Right lobe of liver (tissue), 6 donors: ENCODE results near the gene SPHK1. TPM values are rescaled to one million over a fixed set of nuclear protein-coding genes. Genes with fewer than 3 reads are reported as not detected.

Source experiments
- ATAC-seq, 4 donors: fragments of 200-7000 bp; cut with Tn5 transposase; one replicate each; pipeline ENCODE4 v1.9.1; 2020; ENCODE audit warnings: mild to moderate bottlenecking in 4 of 4, moderate library complexity in 4 of 4
- DNase-seq, 3 donors: peaks; one replicate each; pipeline ENCODE4 v3.0.0-alpha.2; 2020
- H3K27ac ChIP-seq, 3 donors: fragments of 200-600 bp; one replicate each; pipeline ENCODE4 v1.8.0; 2022
- H3K27me3 ChIP-seq, 2 donors: fragments of 200-600 bp; one replicate each; pipeline ENCODE4 v1.8.0; 2022
- H3K36me3 ChIP-seq, 4 donors: fragments of 200-600 bp; sonication (generic) in 1 of 4; one replicate each; pipeline versions ENCODE4 v1.5.1 to v1.8.0; 2017 to 2022; ENCODE audit warnings: control low read depth in 1 of 4
- H3K4me1 ChIP-seq, 4 donors: fragments of 200-600 bp; sonication (generic) in 1 of 4; one replicate each; pipeline versions ENCODE4 v1.5.1 to v1.8.0; 2017 to 2022; ENCODE audit warnings: control low read depth in 1 of 4
- H3K4me3 ChIP-seq, 3 donors: fragments of 200-600 bp; one replicate each; pipeline ENCODE4 v1.8.0; 2022
- H3K9me3 ChIP-seq, 4 donors: fragments of 200-600 bp; sonication (generic) in 1 of 4; one replicate each; pipeline versions ENCODE4 v1.5.1 to v1.8.0; 2017 to 2022; ENCODE audit warnings: control low read depth in 1 of 4
- POLR2A ChIP-seq: fragments of 450-650 bp; IDR thresholded peaks from one replicate; pipeline ENCODE4 v1.6.1; 2017; ENCODE audit warnings: antibody characterized with exemption, mild to moderate bottlenecking
- WGBS: methylation state at CpG from one replicate; pipeline ENCODE4 v1.1.6; 2018; ENCODE audit warnings: low coverage, low lambda C conversion rate; ENCODE audit not compliant: insufficient coverage; ENCODE audit errors: missing lambda C conversion rate; 5-methylcytosine and 5-hydroxymethylcytosine counted together
- intact Hi-C, 2 donors: fragments of 100-400 bp; cut with DNase I; formaldehyde crosslinking; loops; one replicate each; pipeline versions ENCODE4 v1.11.2 to v1.14.1; 2022
- total RNA-seq, 6 experiments: library from RNA; depleted of rRNA in 2 of 6; stranded (reverse); fragments of >200 nt in 2 of 6; fragmentation: NEBNext Ultra II Directional in 3 of 6; extraction: Animal tissue kit (Norgen Biotek cat#: 25700) in 3 of 6; gene quantifications; one replicate each; pipeline versions ENCODE4 v1.1.0 to v1.2.4, GENCODE V29; 2016 to 2023
- TF ChIP-seq, protein P1 (sequence below), 4 donors: fragments of 200-600 bp in 3 of 4; fragments of 450-650 bp in 1 of 4; IDR thresholded peaks; one replicate each; pipeline versions ENCODE4 v1.5.1 to v1.8.0; 2016 to 2022; ENCODE audit warnings: antibody characterized with exemption in 4 of 4, mild to moderate bottlenecking in 2 of 4
- donor health status: DM: no; HTN: yes; CAD: no.
- donor health status: DM: no; HTN: no; CAD: no.
- donor health status: DM: no; HTN: no; CAD: no.
- donor health status: DM: no; HTN: yes; CAD: no.
- donor health status: DM: no; HTN: yes; CAD: no.

Gene SPHK1
- total RNA-seq, 6 experiments from 2014 or later: 0.35 to 2.6 (median 1.5) TPM

DNA sequence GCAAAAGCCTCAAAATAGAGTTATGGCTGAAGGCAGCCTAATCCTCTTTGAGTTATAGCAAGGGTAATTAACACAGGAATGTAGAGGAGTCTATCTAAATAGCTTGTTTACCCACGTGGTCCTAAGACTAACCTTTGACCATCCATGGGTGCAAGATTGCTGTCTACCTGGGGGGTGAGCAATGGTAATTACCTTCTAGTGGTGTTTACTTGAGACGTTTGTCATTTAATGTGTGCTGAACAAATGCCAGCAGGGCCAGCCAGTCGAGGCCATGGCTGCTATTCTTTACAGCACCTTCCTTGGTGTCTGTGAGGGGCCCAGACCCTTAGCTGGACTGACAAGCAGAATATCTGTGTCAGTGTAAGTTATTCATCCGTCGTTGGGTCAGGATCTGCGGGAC lies 16.8 kb upstream of the SPHK1 start:
- Histone ChIP-seq H3K27me3 (no peaks in the 10 kb centered on the region), H3K4me1 (no peaks in the 10 kb centered on the region), H3K9me3 (no peaks in the 10 kb centered on the region), H3K4me3 (no peak overlapping the region), H3K27ac (no peak overlapping the region), H3K36me3 (no peaks in the 10 kb centered on the region)
- DNase-seq (no peak), ATAC-seq (no peak)
- TF ChIP-seq POLR2A: no peak
- TF ChIP-seq, protein P1, sequence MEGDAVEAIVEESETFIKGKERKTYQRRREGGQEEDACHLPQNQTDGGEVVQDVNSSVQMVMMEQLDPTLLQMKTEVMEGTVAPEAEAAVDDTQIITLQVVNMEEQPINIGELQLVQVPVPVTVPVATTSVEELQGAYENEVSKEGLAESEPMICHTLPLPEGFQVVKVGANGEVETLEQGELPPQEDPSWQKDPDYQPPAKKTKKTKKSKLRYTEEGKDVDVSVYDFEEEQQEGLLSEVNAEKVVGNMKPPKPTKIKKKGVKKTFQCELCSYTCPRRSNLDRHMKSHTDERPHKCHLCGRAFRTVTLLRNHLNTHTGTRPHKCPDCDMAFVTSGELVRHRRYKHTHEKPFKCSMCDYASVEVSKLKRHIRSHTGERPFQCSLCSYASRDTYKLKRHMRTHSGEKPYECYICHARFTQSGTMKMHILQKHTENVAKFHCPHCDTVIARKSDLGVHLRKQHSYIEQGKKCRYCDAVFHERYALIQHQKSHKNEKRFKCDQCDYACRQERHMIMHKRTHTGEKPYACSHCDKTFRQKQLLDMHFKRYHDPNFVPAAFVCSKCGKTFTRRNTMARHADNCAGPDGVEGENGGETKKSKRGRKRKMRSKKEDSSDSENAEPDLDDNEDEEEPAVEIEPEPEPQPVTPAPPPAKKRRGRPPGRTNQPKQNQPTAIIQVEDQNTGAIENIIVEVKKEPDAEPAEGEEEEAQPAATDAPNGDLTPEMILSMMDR (IDR thresholded peaks at IDR 0.05): no peak
- no CpG with 5 or more reads among the region's 6 CpGs for WGBS
- intact Hi-C loops: no loop called here

DNA sequence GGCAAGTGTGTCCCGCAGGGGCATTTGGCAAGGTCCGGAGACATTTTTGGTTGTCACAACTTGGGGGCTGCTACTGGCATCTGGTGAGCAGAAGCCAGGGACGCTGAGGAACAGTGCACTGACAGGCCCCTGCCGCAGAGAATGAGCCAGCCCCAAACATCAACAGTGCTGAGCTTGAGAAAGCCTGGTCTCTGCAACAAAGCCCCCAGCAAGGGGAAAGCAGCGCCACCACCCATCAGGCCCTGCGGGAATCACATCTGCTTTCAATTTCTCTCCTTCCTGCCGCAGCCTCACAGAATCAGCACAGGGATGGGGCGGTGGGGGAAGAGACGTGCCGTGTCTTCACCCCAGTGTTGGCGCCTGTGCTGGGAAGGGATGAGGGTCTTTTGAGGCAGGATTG lies 15.9 kb upstream of the SPHK1 start:
- no peaks in the 10 kb centered on the region for H3K27me3 ChIP-seq
- whole genome bisulfite sequencing: no CpG with 5 or more reads among the region's 11 CpGs
- DNase-seq (no peak), ATAC-seq (no peak)
- H3K9me3 ChIP-seq: no peaks in the 10 kb centered on the region
- no peak overlapping the region for H3K27ac ChIP-seq
- H3K4me3 ChIP-seq: no peak overlapping the region
- intact Hi-C loops: no loop called here
- no peaks in the 10 kb centered on the region for H3K4me1 ChIP-seq
- TF ChIP-seq, protein P1 (IDR thresholded peaks at IDR 0.05): no peak
- no peak for TF ChIP-seq POLR2A
- H3K36me3 ChIP-seq: no peaks in the 10 kb centered on the region

DNA sequence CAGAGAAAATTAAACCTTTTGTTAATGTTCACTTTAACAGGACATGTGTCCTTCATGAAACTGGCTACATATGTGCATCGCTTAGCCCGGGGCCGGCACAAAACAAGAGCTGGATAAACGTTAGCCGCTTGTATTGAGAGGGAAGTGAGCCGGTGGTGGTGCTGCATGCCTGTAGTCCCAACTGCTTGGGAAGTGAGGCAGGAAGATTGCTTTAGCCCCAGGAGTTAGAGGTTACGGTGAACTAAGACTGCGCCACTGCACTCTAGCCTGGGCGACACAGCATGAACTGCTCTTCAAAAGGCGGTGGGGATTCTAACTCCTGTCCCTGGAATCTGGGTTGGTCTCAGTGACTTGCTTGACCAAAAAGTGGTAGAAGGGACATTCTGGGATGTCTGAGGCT lies 15.0 kb upstream of the SPHK1 start:
- intact Hi-C loops: no loop called here
- H3K4me3 ChIP-seq: no peak overlapping the region
- no peaks in the 10 kb centered on the region for H3K27me3 ChIP-seq
- no peaks in the 10 kb centered on the region for H3K36me3 ChIP-seq
- TF ChIP-seq POLR2A: no peak
- TF ChIP-seq, protein P1 (IDR thresholded peaks at IDR 0.05): no peak
- no peaks in the 10 kb centered on the region for H3K4me1 ChIP-seq
- H3K9me3 ChIP-seq: no peaks in the 10 kb centered on the region
- WGBS: 90% methylated on average over 6 of the region's 10 CpGs
- ATAC-seq (no peak), DNase-seq (no peak)
- H3K27ac ChIP-seq: no peak overlapping the region

DNA sequence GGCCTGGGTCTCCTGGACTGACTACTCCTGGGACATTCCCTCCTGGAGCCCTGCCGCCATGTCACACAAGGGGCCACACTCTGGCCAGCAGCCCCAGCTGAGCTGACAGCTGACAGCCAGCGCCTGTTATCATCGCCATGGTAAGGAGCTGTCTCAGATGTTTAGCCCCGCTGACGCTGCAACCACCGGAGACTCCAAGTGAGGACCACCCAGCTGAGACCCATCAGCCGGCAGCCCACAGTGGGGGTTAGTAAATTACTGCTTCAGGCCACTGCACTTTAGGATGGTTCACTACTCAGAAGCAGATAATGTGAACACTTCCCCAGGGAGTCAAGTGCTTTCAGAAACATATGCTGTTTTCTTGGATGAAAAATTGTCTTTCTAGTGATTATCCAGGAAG lies 14.6 kb upstream of the SPHK1 start:
- Histone ChIP-seq H3K27me3 (no peaks in the 10 kb centered on the region), H3K27ac (no peak overlapping the region), H3K4me3 (no peak overlapping the region), H3K4me1 (no peaks in the 10 kb centered on the region), H3K36me3 (no peaks in the 10 kb centered on the region), H3K9me3 (no peaks in the 10 kb centered on the region)
- WGBS: 25% methylated on average over 2 of the region's 7 CpGs
- no peak for TF ChIP-seq POLR2A
- TF ChIP-seq, protein P1 (IDR thresholded peaks at IDR 0.05): no peak
- DNase-seq (no peak), ATAC-seq (no peak)
- intact Hi-C loops: no loop called here
